Activated naive CD8-positive, alpha-beta T cell treated with anti-CD3 and anti-CD28 coated beads, Interleukin-2, amount 10 ng/mL, durations not matched to agents 7 days and 5 days (primary cell): Measurements from ENCODE around the gene C16orf96. TPM values are rescaled to one million over a fixed set of nuclear protein-coding genes. Genes with fewer than 3 reads are reported as not detected.

ENCODE experiments used
- ATAC-seq: fragments of 150-1000 bp; cut with Tn5 transposase; one replicate; pipeline ENCODE4 v1.10.0; 2021; ENCODE audit warnings: low read depth, moderate library complexity
- POLR2A ChIA-PET: fragments of 350-600 bp; sonication (Branson Sonifier 250); formaldehyde crosslinking; loops from one replicate; lab custom pipeline; 2021; ENCODE audit warnings: antibody characterized with exemption; lab: Charles Lee
- DNase-seq: peaks from one replicate; pipeline ENCODE4 v3.0.0; 2021
- H3K27ac Mint-ChIP-seq: one replicate; pipeline ENCODE4 v1.8.0; 2022; ENCODE audit warnings: mild to moderate bottlenecking, mixed read lengths
- H3K27me3 Mint-ChIP-seq: one replicate; pipeline ENCODE4 v1.8.0; 2022; ENCODE audit warnings: mild to moderate bottlenecking, moderate library complexity, mixed read lengths
- H3K36me3 Mint-ChIP-seq: one replicate; pipeline ENCODE4 v1.8.0; 2021; ENCODE audit warnings: mild to moderate bottlenecking, mixed read lengths
- H3K4me1 Mint-ChIP-seq: one replicate; pipeline ENCODE4 v1.8.0; 2021; ENCODE audit warnings: mixed read lengths
- H3K4me3 Mint-ChIP-seq: one replicate; pipeline ENCODE4 v1.8.0; 2022; ENCODE audit warnings: mild to moderate bottlenecking, moderate library complexity, mixed read lengths
- H3K9me3 Mint-ChIP-seq: one replicate; pipeline ENCODE4 v1.8.0; 2021; ENCODE audit warnings: mixed read lengths
- total RNA-seq, 2 experiments: library from RNA; stranded (reverse); gene quantifications; one replicate each; pipeline ENCODE4 v1.2.3, GENCODE V29; 2021

The C16orf96 gene
- total RNA-seq, 2 experiments from 2014 or later, result 0.08 to 0.17 TPM

DNA sequence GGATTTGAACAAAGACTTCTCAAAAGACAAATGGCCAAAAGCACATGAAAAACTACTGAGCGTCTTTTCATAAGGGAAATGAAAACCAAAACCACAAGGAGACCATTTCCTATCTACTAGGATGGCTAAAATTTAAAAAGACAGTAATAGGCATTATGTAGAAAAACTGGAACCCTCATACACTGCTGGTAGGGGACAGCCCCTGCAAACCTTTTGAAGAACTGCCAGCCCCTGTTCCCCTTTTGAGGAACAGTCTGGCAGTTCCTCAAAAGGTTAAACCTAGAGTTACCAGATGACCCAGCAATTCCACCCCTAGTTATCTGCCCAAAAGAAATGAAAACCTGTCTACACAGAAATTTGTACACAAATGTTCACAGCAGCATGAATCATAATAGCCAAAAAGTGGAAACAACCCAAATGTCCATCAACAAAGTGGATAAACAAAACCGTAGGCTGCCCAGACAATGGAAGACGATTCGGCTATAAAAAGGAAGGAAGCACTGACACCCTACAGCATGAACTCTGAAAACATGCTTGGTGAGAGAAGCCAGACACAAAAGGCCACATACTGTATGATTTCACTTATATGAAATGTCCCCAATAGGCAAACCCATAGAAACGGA lies 40.4 kb upstream of the C16orf96 start:
- peaks cover 51% of the 10 kb centered on the region for H3K4me1 Mint-ChIP-seq
- H3K36me3 Mint-ChIP-seq, result peaks cover 15% of the 10 kb centered on the region
- ATAC-seq, result no peak
- H3K9me3 Mint-ChIP-seq, result no peaks in the 10 kb centered on the region
- H3K27ac Mint-ChIP-seq, result peak overlapping the region; percentile 87
- no peaks in the 10 kb centered on the region for H3K27me3 Mint-ChIP-seq
- no peak for DNase-seq
- POLR2A ChIA-PET, result interaction anchor here (0.7 to 2.5 kb wide), 8 partner anchors 10 to 219 kb away, joined by 3 to 21 read pairs (median 4); partner anchors contain the start of genes CDIP1, CORO7, DNAAF8 and HMOX2
- H3K4me3 Mint-ChIP-seq, result peak overlapping the region; percentile 77

DNA sequence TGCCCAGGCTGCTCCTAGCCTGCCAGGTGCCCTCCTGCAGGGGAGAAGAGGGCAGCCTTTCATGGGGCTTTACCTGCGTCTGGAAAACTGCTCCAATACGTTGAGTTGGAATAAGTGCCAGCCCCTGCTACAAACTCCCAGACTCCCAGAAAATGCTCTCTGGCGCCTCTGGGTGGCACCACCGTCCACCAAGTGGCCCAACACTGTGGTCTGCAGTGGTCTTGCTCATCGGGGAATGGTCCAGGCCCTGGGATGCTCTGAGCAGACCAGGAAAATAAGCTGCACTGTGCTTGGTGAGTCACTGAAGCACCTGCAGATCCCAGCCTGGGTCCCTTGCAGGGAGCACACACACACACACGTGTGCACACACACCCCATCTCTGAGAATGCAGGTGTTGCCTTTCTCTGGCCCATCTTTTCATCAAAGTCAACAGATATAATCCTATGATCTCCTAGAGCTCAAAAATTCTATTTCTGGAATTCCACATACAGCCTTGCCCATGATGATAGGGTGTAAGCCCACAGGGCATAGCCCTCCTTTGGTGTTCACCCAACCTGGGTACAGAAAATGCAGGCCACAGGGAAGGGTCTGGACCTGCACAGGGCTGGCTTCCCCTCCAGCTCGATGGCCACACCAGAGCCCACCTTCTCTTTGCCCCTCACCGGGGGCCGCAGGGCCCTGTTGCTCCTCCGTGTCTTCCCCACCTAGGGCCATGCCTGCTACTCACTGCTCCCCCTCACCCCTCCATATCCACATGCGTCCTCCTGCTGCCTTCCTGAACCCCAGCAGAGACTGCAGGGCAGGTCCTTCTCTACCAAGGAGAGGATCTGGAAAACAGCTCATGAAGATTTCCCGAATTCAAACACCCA lies 38.1 kb upstream of the C16orf96 start:
- Mint-ChIP-seq H3K4me1 (peaks cover 43% of the 10 kb centered on the region), H3K4me3 (no peak overlapping the region), H3K36me3 (peaks cover 9% of the 10 kb centered on the region), H3K27me3 (no peaks in the 10 kb centered on the region), H3K27ac (peak overlapping the region; percentile 80), H3K9me3 (no peaks in the 10 kb centered on the region)
- DNase-seq (no peak), ATAC-seq (no peak)
- POLR2A ChIA-PET, result no interaction called here

DNA sequence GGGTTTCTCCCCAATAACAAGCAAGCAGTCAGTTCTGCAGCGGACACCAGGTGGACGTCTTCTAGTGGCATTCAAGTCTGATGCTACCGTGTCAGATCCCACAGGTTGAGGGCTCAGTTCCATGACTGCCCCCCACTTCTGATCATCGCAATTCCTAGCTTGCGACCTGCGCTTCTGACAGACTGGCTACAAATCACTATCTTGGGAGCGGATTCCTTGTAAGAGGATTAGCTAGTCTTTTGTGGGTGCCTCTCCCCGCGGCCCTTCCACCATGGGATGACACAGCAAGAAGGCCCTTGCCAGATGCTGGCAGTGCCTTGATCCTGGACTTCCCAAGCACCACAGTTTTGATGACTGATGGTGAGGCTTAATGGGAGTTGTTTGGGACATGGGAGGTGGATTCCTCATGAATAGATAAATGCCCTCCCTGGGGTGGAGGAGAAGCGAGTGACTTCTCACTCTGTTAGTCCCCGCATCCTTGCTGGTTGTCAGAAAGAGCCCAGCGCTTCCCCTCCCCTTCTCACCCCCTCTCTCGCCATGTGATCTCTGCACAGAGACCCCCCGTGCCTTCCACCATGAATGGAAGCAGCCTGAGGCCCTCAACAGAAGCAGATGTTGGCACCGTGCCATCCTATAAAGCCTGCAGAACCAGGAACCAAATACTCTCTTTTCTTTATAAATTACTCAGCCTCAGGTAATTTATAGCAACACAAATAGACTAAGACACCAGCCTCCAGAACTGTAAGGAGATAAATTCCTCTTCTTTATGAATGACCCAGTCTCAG lies 36.7 kb upstream of the C16orf96 start:
- no peaks in the 10 kb centered on the region for H3K9me3 Mint-ChIP-seq
- H3K4me1 Mint-ChIP-seq, result peaks cover 36% of the 10 kb centered on the region
- DNase-seq (no peak), ATAC-seq (no peak)
- POLR2A ChIA-PET, result interaction anchor here (0.5 kb wide), 1 partner anchor 32 kb away, joined by 3 read pairs; no protein-coding TSS in a partner anchor
- H3K36me3 Mint-ChIP-seq, result peaks cover 11% of the 10 kb centered on the region
- H3K27ac Mint-ChIP-seq, result peak overlapping the region; percentile 19
- no peak overlapping the region for H3K4me3 Mint-ChIP-seq
- no peaks in the 10 kb centered on the region for H3K27me3 Mint-ChIP-seq

GRCh38 chr16:4520913-4521312 lies 35.2 kb upstream of the C16orf96 start:
- DNase-seq (no peak), ATAC-seq (no peak)
- POLR2A ChIA-PET, result no interaction called here
- H3K9me3 Mint-ChIP-seq, result no peaks in the 10 kb centered on the region
- no peak overlapping the region for H3K4me3 Mint-ChIP-seq
- no peaks in the 10 kb centered on the region for H3K27me3 Mint-ChIP-seq
- peaks cover 21% of the 10 kb centered on the region for H3K4me1 Mint-ChIP-seq
- no peak overlapping the region for H3K27ac Mint-ChIP-seq
- peaks cover 9% of the 10 kb centered on the region for H3K36me3 Mint-ChIP-seq

- Mint-ChIP-seq H3K27me3 (no peaks in the 10 kb centered on the region), H3K4me3 (no peak overlapping the region), H3K9me3 (no peaks in the 10 kb centered on the region), H3K36me3 (peaks cover 11% of the 10 kb centered on the region), H3K4me1 (peaks cover 17% of the 10 kb centered on the region), H3K27ac (no peak overlapping the region)
- no peak for ATAC-seq
- DNase-seq, result no peak
- POLR2A ChIA-PET, result interaction anchor here (0.6 to 0.7 kb wide), 2 partner anchors 22 to 28 kb away, joined by 4 to 6 read pairs; no protein-coding TSS in a partner anchor
These were observed 34.0 kb upstream of the C16orf96 start for GRCh38 chr16:4522051-4522581.

- Mint-ChIP-seq H3K27me3 (no peaks in the 10 kb centered on the region), H3K27ac (no peak overlapping the region), H3K4me3 (no peak overlapping the region), H3K36me3 (peaks cover 11% of the 10 kb centered on the region), H3K9me3 (no peaks in the 10 kb centered on the region), H3K4me1 (peaks cover 24% of the 10 kb centered on the region)
- DNase-seq (no peak), ATAC-seq (no peak)
- POLR2A ChIA-PET, result no interaction called here
These were observed 32.5 kb upstream of the C16orf96 start for GRCh38 chr16:4523686-4524085.

DNA sequence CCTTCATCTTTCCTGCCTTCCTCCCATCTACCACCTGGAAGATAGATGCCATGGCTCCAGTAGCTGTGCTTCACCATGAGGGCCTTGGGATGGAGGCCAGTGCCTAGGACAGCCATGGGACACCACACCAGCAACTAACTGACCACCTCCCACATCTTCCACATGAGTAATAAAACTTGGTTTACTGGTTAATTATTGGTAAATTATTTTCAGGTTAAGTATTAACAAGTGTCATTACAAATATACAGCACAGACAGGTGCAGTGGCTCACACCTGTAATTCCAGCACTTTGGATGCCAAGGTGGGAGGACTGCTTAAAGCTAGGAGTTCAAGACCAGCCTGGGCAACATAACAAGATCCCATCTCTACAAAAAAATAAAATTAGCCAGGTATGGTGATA lies 31.6 kb upstream of the C16orf96 start:
- H3K27ac Mint-ChIP-seq, result no peak overlapping the region
- H3K4me3 Mint-ChIP-seq, result no peak overlapping the region
- H3K4me1 Mint-ChIP-seq, result peaks cover 32% of the 10 kb centered on the region
- POLR2A ChIA-PET, result no interaction called here
- peaks cover 12% of the 10 kb centered on the region for H3K36me3 Mint-ChIP-seq
- DNase-seq (no peak), ATAC-seq (no peak)
- no peaks in the 10 kb centered on the region for H3K27me3 Mint-ChIP-seq
- H3K9me3 Mint-ChIP-seq, result no peaks in the 10 kb centered on the region

DNA sequence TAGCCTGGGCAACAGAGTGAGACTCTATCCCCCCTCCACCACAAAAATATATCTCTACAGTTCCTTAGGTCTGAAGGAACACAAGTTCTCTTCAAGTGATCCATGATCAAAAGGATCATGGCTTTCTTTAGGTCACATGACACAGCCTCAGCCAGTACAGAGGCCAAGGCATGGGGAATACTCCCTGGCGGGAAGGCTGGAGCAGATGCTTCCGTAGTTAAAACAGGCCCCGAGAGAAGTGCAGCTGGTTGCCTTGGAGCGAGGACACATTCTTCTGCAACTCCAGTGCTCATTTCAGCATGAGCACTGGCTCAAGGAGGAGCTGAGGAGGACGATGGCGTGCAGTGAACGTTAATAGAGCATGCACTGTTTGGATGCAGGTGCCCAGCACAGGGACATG lies 31.1 kb upstream of the C16orf96 start:
- Mint-ChIP-seq H3K36me3 (peaks cover 12% of the 10 kb centered on the region), H3K27ac (no peak overlapping the region), H3K4me1 (peaks cover 35% of the 10 kb centered on the region), H3K27me3 (no peaks in the 10 kb centered on the region), H3K9me3 (no peaks in the 10 kb centered on the region), H3K4me3 (no peak overlapping the region)
- DNase-seq (no peak), ATAC-seq (no peak)
- POLR2A ChIA-PET, result interaction anchor here (0.5 to 1.2 kb wide), 2 partner anchors 11 to 24 kb away, joined by 4 read pairs; no protein-coding TSS in a partner anchor

GRCh38 chr16:4525634-4526277 lies 30.4 kb upstream of the C16orf96 start:
- POLR2A ChIA-PET, result interaction anchor here (1.2 kb wide), 1 partner anchor 23 kb away, joined by 4 read pairs; no protein-coding TSS in a partner anchor
- H3K9me3 Mint-ChIP-seq, result no peaks in the 10 kb centered on the region
- no peak overlapping the region for H3K27ac Mint-ChIP-seq

GRCh38 chr16:4529085-4530060 lies 26.8 kb upstream of the C16orf96 start:
- H3K4me1 Mint-ChIP-seq, result peaks cover 32% of the 10 kb centered on the region
- H3K4me3 Mint-ChIP-seq, result peak overlapping the region; percentile 73
- H3K36me3 Mint-ChIP-seq, result peaks cover 15% of the 10 kb centered on the region
- DNase-seq, result peak; percentile 43
- no peaks in the 10 kb centered on the region for H3K27me3 Mint-ChIP-seq
- ATAC-seq, result peak; percentile 77
- POLR2A ChIA-PET, result interaction anchor here (0.6 to 1.4 kb wide), 3 partner anchors 9 to 165 kb away, joined by 3 to 8 read pairs (median 4); partner anchors contain the start of gene CDIP1
- no peaks in the 10 kb centered on the region for H3K9me3 Mint-ChIP-seq
- peak overlapping the region; percentile 87 for H3K27ac Mint-ChIP-seq

More at GRCh38 chr16:4525634-4526277, 30.4 kb upstream of the C16orf96 start:
- Mint-ChIP-seq H3K36me3 (peaks cover 10% of the 10 kb centered on the region), H3K27me3 (no peaks in the 10 kb centered on the region), H3K4me3 (no peak overlapping the region), H3K4me1 (peaks cover 37% of the 10 kb centered on the region)
- ATAC-seq (no peak), DNase-seq (no peak)

DNA sequence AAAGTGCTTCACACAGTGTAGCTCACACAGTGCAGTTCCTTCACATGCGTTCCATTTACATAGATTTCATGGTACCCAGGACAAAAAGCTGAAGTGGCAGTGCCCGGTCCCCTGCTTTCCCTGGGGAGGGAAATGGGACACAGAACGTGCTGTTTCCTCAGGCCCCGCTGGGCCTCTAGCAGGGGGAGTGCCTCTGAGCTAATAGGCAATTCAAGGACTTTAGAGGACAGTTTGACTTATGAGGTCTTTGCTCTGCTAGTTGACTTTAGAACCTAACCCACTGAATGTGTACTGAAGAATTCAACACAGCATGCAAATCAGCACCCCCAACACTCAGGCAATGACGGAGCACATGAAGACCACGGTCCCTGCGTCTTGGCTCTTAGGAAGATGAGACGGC lies 24.3 kb upstream of the C16orf96 start:
- no peak overlapping the region for H3K4me3 Mint-ChIP-seq
- H3K9me3 Mint-ChIP-seq, result no peaks in the 10 kb centered on the region
- no peak for DNase-seq
- H3K27me3 Mint-ChIP-seq, result no peaks in the 10 kb centered on the region
- POLR2A ChIA-PET, result interaction anchor here (0.6 to 1.2 kb wide), 3 partner anchors 27 to 181 kb away, joined by 3 to 4 read pairs (median 4); no protein-coding TSS in a partner anchor
- no peak overlapping the region for H3K27ac Mint-ChIP-seq
- no peak for ATAC-seq
- H3K4me1 Mint-ChIP-seq, result peaks cover 47% of the 10 kb centered on the region
- H3K36me3 Mint-ChIP-seq, result peaks cover 17% of the 10 kb centered on the region
